ENCODE data around the gene EPHA2.

Gene EPHA2

GRCh38 chr1:16133007-16133961, 22.6 kb downstream of the EPHA2 start:
- no peak for DNase-seq

DNA sequence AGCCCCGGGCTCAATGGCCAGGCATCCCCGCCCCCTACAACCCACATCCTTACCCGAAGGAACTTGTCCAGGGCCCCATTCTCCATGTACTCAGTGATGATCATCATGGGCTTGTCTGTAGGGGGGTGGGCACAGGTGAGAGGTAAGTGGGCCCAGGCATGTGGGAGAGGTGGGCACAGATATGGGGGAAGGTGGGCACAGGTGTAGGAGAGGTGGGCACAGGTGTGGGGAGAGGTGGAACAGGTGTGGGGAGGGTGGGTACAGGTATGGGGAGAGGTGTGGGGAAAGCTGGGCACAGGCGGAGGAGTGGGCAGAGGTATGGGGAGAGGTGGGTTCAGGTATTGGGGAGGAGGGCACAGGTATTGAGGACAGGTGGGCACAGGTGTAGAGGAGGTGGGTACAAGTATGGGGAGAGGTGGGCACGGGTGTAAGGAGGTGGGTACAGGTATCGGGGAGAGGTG, 23.5 kb downstream of the EPHA2 start:
- no peak for DNase-seq

DNA sequence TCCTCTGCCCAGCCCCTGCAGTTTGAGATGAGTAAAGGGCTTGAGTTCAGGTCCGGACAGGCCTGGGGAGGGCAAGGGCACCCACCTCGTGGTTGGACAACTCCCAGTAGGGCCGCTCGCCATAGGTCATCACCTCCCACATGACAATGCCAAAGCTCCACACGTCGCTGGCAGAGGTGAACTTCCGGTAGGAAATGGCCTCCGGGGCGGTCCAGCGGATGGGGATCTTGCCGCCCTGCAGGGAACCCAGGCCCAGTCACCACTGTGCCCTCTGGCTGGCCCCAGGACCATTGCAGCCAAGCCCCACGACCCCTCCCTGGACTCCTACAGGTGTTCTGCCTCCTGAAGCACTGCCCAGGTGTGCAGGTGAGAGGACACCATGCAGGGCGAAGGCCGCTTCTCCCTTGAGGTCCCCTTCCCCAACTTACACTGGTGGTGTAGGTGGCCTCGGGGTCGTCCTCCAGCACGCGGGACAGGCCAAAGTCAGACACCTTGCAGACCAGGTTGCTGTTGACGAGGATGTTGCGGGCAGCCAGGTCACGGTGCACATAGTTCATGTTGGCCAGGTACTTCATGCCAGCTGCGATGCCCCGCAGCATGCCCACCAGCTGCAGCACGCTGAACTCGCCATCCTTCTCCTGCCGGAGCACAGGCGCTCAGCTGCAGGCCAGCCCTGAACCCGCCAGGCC, 24.1 kb downstream of the EPHA2 start:
- DNase-seq, result no peak

DNA sequence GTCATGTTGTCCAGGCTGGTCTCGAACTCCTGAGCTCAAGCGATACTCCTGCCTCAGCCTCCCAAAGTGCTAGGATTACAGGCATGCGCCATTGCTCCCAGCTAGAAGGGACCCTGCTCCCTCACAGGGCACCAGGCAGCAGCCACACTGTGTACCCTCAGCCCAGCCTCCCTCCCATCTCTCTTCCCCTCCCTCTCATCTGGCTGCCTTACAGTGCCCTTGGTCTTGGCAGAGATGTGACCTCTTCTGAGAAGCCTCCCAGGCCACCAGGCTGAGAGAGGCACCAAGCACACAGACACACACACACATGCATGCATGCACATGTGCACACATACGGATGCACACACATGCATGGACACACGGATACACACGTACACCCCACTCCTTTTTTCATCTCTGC, 25.0 kb downstream of the EPHA2 start:
- DNase-seq, result no peak

DNA sequence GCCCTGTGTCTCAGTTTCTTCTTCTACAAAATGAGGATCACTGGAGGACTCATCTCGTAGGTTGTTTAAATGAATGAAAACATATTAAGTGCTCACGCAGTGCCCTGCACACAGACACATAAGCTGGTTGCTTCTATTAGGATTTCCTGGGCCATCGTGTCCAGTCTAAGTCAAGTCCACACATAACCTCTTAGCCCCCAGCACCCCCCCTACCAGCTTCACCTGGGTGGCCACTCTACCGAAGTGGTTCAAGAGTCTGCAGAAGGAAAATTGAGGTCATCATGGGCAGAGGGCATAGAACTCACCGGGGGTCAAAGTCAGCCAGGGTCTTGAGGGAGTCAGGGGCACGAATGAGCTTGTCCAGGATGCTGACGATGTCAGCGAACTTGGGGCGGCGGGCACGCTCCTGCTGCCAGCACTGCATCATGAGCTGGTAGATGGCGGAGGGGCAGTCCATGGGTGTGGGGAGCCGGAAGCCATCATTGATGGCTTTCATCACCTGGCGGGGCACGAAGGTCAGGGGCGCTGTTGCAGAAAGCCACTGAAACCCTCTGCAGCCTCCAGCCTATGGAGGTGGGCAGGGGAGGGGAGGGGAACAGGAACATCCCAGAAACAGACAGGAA, 25.8 kb downstream of the EPHA2 start:
- DNase-seq, result no peak

DNA sequence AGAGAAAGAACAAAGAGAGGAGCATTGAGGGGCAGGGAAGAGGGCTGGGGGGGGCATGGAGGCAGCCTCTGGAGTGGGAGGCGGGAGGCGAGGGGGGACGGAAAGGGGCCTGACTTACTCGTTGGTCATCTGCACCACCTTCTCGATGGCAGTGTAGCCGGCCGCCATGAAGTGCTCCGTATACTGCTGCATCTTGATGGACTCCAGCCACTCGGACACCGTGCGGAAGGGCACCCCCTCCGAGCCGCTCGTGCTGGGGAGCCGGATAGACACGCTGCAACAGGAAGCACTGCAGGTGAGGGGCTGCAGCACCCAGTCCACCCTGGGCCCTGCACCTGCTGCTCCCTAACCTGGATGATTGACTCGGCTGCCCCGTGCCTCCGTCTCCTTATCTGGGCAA, 26.6 kb downstream of the EPHA2 start:
- no peak for DNase-seq

GRCh38 chr1:16128338-16128741, 27.5 kb downstream of the EPHA2 start:
- DNase-seq, result no peak

GRCh38 chr1:16127676-16128337, 28.1 kb downstream of the EPHA2 start:
- no peak for DNase-seq

GRCh38 chr1:16126743-16127515, 28.9 kb downstream of the EPHA2 start:
- DNase-seq, result no peak

DNA sequence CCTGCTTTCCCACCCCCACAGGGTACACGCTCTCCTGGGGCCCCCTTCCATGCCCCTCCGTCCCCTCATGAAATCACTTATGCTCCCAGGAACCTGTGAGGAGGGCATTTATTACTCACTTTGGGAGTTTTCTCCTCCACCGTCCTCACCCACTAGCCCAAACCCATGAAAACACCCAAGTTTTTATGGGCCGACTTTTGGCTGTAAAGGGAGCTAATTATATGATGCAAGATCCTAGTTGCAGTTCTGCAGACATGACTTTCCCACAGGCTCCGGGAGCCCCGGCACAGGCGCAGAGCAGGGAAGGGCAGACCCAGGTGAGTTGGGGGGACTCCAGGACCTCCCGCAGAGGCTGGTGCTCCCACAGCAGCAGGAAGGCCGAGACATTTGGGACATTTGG, 29.7 kb downstream of the EPHA2 start:
- no peak for DNase-seq

DNA sequence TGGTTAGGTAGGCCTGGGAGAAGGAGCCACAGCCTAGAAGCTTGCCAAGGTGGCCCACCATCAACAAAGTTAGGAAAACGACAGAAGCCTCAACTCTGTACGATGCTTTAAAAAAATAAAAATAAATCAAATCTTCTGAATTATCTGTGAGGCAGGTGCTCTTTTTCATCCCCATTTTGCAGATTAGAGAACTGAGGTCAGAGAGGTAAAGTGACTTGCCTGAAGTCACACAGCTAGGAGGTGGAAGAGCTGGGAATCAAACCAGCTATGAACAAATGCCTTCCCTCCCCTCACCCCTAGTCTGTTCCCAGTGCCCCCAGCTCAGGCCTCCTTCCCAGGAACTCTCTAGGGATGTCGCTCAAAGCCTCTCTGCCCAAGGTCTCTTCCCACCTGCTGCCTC, 30.4 kb downstream of the EPHA2 start:
- DNase-seq, result no peak

GRCh38 chr1:16125088-16125470, 30.8 kb downstream of the EPHA2 start:
- no peak for DNase-seq

- no peak for DNase-seq
Measured at GRCh38 chr1:16124377-16125087, 31.3 kb downstream of the EPHA2 start.

DNA sequence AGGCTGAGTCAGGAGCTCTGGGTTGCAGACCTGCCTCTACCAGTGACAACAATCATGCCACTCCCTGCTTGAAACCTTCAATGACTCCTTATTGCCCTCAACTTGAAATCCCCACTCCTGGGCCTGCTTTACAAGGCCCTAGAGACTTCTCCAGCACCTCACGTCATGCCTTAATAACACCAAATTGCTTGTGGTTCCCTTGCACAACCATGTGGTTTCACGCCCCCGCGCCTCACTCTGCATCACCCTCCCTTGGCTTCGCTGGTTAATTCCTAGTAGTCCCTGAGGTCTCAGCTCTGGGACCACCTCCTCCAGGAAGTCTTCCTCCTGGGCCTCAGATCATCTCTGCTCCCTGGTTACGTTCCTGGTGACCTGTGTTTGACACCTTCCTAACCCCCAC, 33.0 kb downstream of the EPHA2 start:
- DNase-seq, result no peak

DNA sequence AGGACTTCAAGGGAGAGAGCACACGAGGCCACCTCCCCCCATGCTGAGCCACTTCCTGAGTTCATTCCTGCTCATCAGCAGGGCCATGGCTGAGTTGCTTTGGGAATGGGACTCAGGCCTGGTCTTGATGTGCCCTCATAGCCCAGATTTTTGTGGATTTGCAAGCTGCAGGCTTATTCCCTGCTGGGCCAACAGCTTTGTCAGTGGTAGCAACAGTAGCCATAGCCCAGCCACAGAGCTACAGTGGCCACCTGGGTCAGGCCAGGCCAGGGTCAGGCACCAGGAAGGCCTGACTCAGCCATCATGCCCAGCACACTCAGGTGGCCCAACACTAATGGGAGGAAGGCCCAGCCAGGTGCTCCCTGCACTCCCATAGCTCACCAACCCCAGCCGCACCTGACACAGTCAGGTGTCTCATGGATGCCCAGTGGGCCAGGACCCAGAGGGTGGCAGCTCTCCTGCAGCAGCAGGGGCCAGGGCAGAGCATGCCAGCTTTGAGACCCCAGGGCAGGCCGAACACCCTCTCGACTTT, 33.5 kb downstream of the EPHA2 start:
- DNase-seq, result no peak

GRCh38 chr1:16120940-16121410, 34.9 kb downstream of the EPHA2 start:
- DNase-seq, result no peak

DNA sequence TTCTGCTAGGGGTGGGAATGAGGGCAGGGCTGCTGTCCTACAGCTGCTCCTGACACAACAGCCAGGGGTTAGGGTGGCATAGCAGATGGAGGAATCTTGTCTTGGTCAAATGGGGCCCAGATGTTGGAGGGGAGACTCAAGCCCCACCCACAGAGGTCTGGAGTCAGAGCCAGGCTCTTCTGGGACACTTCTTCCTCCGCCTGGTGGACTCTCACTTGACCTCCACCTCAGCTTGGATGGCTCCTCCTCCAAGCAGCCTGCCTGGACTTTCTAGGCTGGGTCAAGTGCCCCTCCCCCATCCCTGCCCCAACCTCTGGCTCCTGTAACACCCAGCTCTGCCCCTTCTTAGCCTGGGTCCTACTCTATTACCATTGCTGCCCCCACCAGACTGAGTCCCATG, 35.5 kb downstream of the EPHA2 start:
- no peak for DNase-seq

- no peak for DNase-seq
Measured at GRCh38 chr1:16119926-16120325, 35.9 kb downstream of the EPHA2 start.

- no peak for DNase-seq
Measured at GRCh38 chr1:16119504-16119903, 36.4 kb downstream of the EPHA2 start.

DNA sequence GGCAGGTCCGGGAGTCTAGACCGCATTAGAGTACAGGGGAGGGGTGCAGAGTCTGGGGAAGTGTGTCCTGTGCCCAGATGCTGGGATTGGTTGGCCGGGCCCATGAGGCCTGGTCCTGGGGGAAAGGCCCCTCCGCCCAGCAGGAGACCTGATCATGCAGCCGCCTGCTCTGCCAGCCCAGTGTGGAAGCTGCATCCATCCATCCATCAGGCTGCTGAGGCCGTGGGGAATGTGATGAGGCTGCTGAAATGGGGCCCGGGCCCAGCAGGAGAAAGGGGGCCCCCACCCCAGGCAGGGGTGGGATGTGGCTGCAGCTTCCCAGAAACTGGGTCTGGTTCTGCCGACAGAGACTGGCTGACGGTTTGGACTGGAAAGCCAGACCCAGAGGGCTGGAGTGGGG, 37.2 kb downstream of the EPHA2 start:
- DNase-seq, result no peak

DNA sequence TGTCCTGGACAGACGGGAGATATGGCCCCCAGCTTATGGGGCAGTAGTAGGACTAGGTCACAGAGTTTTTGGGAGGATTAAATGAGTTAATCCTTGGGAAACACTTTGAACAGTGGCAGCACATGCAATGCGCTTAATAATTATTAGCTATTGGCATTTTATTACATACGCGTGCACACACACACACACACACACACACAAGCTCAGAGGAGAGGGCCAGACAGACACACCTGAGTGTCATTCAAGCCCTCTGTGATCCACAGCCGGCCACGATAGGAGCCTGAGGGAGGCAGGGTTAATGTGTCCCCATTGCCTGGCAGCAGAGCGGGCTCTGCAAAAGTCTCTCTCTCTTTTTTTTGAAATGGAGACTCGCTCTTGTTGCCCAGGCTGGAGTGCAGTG, 37.9 kb downstream of the EPHA2 start:
- no peak for DNase-seq
